Loucy (cell line): Measurements from ENCODE around the gene NFATC1.

Experiments used
- H2AFZ ChIP-seq: fragments of 200-600 bp; sonication (generic); 2 replicates; pipeline ENCODE4 v1.6.0; 2016; ENCODE audit warnings: antibody characterized with exemption, mild to moderate bottlenecking, low read length, moderate library complexity
- H3F3A ChIP-seq: fragments of 200-600 bp; 2 replicates; pipeline ENCODE4 v1.6.0; 2016; ENCODE audit warnings: antibody characterized with exemption, low read depth, mild to moderate bottlenecking
- H3K27me3 ChIP-seq: fragments of 200-600 bp; sonication (generic); 2 replicates; pipeline ENCODE4 v1.6.1; 2014; ENCODE audit warnings: low read length, mild to moderate bottlenecking; ENCODE audit not compliant: insufficient read depth, poor library complexity, severe bottlenecking
- H3K36me3 ChIP-seq: fragments of 200-600 bp; sonication (generic); 2 replicates; pipeline ENCODE4 v1.6.1; 2016; ENCODE audit warnings: low read length; ENCODE audit not compliant: insufficient read depth
- H3K4me1 ChIP-seq: fragments of 200-600 bp; sonication (generic); 2 replicates; pipeline ENCODE4 v1.5.1; 2014; ENCODE audit warnings: low read length, mild to moderate bottlenecking; ENCODE audit not compliant: insufficient read depth, poor library complexity, severe bottlenecking
- H3K4me2 ChIP-seq: fragments of 200-600 bp; sonication (generic); 2 replicates; pipeline ENCODE4 v1.6.0; 2014; ENCODE audit warnings: antibody characterized with exemption, low read length, low read depth, mild to moderate bottlenecking; ENCODE audit not compliant: poor library complexity, severe bottlenecking
- H3K4me3 ChIP-seq: fragments of 200-600 bp; sonication (generic); 2 replicates; pipeline ENCODE4 v1.5.1; 2014; ENCODE audit warnings: low read length, mild to moderate bottlenecking, mixed read lengths; ENCODE audit not compliant: poor library complexity, severe bottlenecking
- H3K79me2 ChIP-seq: fragments of 200-600 bp; sonication (generic); 2 replicates; pipeline ENCODE4 v1.6.1; 2014; ENCODE audit warnings: low read length; ENCODE audit not compliant: insufficient read depth
- H3K9ac ChIP-seq: fragments of 200-600 bp; sonication (generic); 2 replicates; pipeline ENCODE4 v1.6.0; 2014; ENCODE audit warnings: mild to moderate bottlenecking, low read depth, low read length, moderate library complexity; ENCODE audit not compliant: poor library complexity, severe bottlenecking
- H3K9me2 ChIP-seq: fragments of 200-600 bp; sonication (generic); replicated peaks from 2 replicates; pipeline ENCODE4 v1.6.1; 2016; ENCODE audit warnings: low read depth, low read length, mixed read lengths
- H3K9me3 ChIP-seq: fragments of 200-600 bp; sonication (generic); 2 replicates; pipeline ENCODE4 v1.6.1; 2014; ENCODE audit warnings: mild to moderate bottlenecking, antibody characterized with exemption, low read length, low read depth; ENCODE audit not compliant: insufficient read depth
- H4K20me1 ChIP-seq: fragments of 200-600 bp; sonication (generic); 2 replicates; pipeline ENCODE4 v1.6.0; 2014; ENCODE audit warnings: antibody characterized with exemption, low read length, mild to moderate bottlenecking; ENCODE audit not compliant: insufficient read depth, poor library complexity, severe bottlenecking
- EZH2phosphoT487 ChIP-seq: fragments of 200-600 bp; IDR thresholded peaks from 2 replicates; pipeline ENCODE4 v1.6.1; 2018; ENCODE audit warnings: antibody characterized with exemption, mild to moderate bottlenecking, moderate library complexity, borderline replicate concordance
- TF ChIP-seq, protein P1 (sequence below): fragments of 200-600 bp; sonication (generic); conservative IDR thresholded peaks from 2 replicates; pipeline ENCODE4 v1.5.1; 2014; ENCODE audit warnings: mild to moderate bottlenecking, antibody characterized with exemption, low read length

The NFATC1 gene

DNA sequence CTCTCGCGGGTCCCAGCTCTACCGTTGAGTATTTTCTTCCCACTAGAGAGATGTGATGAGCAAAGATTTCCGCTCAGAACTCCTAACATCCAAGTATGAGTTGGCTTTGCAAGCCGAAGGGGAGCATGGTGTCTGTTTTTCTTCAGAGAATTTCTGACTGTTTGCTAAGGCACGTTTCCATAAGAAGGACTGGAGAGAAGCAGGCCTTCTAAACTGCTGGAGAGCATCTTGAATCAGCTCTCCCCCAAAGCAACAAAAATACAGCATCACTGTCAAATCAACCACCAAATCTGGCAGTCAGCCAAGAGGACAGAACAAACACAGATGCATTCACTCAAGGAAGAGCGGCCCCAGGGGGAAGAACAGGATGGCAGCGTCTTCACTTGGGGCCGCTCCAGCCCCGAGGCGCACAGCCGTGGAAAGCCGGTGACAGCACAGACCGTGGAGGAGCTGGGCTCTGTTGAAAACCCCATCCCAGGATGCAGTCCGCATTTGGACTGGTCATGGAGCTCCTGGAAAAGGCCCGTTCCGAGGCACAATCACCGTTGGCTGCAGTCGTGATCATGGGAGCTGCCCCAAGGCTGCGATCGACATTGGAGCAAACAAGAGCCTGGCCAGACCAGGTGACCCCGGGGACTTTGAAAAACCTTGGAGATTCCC is 101.4 kb downstream of the NFATC1 start:
- Histone ChIP-seq H3K36me3 (no peaks in the 10 kb centered on the region), H3K79me2 (no peaks in the 10 kb centered on the region), H4K20me1 (no peaks in the 10 kb centered on the region), H3K4me3 (no peak overlapping the region), H3K9me3 (peaks cover 14% of the 10 kb centered on the region), H3K4me1 (peaks cover 8% of the 10 kb centered on the region), H3K9me2 (no peaks in the 10 kb centered on the region), H2AFZ (no peak overlapping the region), H3K4me2 (no peak overlapping the region), H3K27me3 (no peaks in the 10 kb centered on the region), H3F3A (no peaks in the 10 kb centered on the region), H3K9ac (no peak overlapping the region)
- no peak for TF ChIP-seq EZH2phosphoT487

DNA sequence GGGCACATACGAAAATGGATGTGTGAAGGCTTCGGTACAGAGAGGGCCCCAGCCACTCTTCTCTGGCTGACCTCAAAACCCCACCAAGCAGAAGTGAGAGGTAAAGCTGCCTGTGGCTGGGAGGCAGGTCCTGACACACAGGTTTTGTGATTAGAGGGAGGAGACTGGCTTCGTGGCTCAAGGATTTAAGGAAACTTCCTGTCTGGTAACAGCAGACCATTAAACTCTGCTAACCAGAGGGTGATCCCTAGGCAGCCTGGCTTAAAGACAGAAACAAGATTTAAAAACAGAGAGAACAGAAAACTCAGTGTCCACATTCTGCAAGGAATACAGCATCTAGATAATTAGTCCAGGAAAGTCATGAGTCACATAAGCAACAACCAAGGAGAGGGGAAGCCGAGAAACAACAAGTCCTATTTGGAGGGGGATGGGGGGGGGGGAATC is 101.9 kb downstream of the NFATC1 start:
- Histone ChIP-seq H3K9me2 (no peaks in the 10 kb centered on the region), H3K9ac (no peak overlapping the region), H3K36me3 (no peaks in the 10 kb centered on the region), H4K20me1 (no peaks in the 10 kb centered on the region), H3K79me2 (no peaks in the 10 kb centered on the region), H2AFZ (no peak overlapping the region), H3K4me1 (peaks cover 8% of the 10 kb centered on the region), H3K9me3 (peaks cover 14% of the 10 kb centered on the region), H3K27me3 (no peaks in the 10 kb centered on the region), H3F3A (no peaks in the 10 kb centered on the region), H3K4me2 (no peak overlapping the region), H3K4me3 (no peak overlapping the region)
- no peak for TF ChIP-seq EZH2phosphoT487
- TF ChIP-seq, protein P1, sequence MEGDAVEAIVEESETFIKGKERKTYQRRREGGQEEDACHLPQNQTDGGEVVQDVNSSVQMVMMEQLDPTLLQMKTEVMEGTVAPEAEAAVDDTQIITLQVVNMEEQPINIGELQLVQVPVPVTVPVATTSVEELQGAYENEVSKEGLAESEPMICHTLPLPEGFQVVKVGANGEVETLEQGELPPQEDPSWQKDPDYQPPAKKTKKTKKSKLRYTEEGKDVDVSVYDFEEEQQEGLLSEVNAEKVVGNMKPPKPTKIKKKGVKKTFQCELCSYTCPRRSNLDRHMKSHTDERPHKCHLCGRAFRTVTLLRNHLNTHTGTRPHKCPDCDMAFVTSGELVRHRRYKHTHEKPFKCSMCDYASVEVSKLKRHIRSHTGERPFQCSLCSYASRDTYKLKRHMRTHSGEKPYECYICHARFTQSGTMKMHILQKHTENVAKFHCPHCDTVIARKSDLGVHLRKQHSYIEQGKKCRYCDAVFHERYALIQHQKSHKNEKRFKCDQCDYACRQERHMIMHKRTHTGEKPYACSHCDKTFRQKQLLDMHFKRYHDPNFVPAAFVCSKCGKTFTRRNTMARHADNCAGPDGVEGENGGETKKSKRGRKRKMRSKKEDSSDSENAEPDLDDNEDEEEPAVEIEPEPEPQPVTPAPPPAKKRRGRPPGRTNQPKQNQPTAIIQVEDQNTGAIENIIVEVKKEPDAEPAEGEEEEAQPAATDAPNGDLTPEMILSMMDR = no peak

DNA sequence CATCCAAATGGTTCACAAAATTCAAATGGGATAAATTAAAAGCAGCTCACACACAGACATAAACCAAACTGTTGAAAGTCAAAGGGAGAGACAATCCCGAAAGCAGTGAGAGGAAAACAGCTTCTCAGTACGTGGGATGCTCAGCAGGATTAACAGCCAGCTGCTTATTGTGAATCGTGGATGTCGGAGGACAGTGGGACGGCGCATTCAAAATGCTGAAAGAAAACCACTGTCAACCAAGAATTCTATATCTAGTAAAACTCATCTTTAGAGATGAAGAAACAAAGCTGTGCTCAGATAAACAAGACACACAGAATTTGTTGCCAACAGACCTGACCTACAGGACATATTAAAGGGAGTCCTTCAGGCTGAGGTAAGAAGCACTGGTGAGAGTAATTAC is 102.9 kb downstream of the NFATC1 start:
- Histone ChIP-seq H3K4me1 (peaks cover 8% of the 10 kb centered on the region), H3F3A (no peaks in the 10 kb centered on the region), H2AFZ (no peak overlapping the region), H3K36me3 (no peaks in the 10 kb centered on the region), H3K27me3 (no peaks in the 10 kb centered on the region), H3K4me3 (no peak overlapping the region), H4K20me1 (no peaks in the 10 kb centered on the region), H3K79me2 (no peaks in the 10 kb centered on the region), H3K9ac (no peak overlapping the region), H3K9me2 (no peaks in the 10 kb centered on the region), H3K9me3 (peaks cover 14% of the 10 kb centered on the region), H3K4me2 (no peak overlapping the region)
- TF ChIP-seq EZH2phosphoT487 = no peak
- TF ChIP-seq, protein P1 = no peak

DNA sequence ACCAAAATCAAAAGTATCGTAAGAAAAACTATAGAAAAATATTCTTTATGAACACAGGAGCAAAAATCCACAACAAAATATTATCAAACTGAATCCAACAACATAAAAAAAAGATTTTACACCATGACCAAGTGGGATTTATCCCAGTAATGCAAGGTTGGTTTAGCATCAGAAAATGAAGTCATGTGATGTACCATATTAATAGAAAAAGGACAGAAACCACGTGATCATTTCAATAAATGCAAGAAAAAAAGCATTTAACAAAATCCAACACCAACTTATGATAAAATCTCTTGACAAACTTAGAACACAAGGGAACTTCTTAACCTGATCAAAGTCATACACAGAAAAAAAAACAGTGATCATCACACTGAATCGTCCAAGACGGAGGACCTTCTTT is 105.3 kb downstream of the NFATC1 start:
- no peaks in the 10 kb centered on the region for H3K9me2 ChIP-seq
- H3K9ac ChIP-seq = no peak overlapping the region
- H3F3A ChIP-seq = no peaks in the 10 kb centered on the region
- peaks cover 14% of the 10 kb centered on the region for H3K9me3 ChIP-seq
- peaks cover 8% of the 10 kb centered on the region for H3K4me1 ChIP-seq
- H3K36me3 ChIP-seq = no peaks in the 10 kb centered on the region
- TF ChIP-seq, protein P1 = no peak
- TF ChIP-seq EZH2phosphoT487 = no peak
- no peak overlapping the region for H2AFZ ChIP-seq
- no peaks in the 10 kb centered on the region for H3K27me3 ChIP-seq
- no peak overlapping the region for H3K4me2 ChIP-seq
- no peaks in the 10 kb centered on the region for H4K20me1 ChIP-seq
- no peaks in the 10 kb centered on the region for H3K79me2 ChIP-seq
- H3K4me3 ChIP-seq = no peak overlapping the region
